HUES48 (cell line): ENCODE data around the gene GNE.
A peak's percentile ranks its signal among the peaks of the same experiment; 100 is the strongest.
"Not testable (repeated sequence)": the region's sequence is repeated elsewhere in the genome, so short reads cannot be mapped to it uniquely, and the experiment has no call there.

Experiments
- H3K27ac ChIP-seq: one replicate; pipeline ENCODE4 v1.7.0; 2013; ENCODE audit warnings: low read depth, low read length, inconsistent platforms
- H3K27me3 ChIP-seq: 2 replicates; pipeline ENCODE4 v1.6.1; 2013; ENCODE audit warnings: mild to moderate bottlenecking, low read length; ENCODE audit not compliant: control insufficient read depth, insufficient read depth
- H3K36me3 ChIP-seq: 2 replicates; pipeline ENCODE4 v1.6.1; 2013; ENCODE audit warnings: low read length; ENCODE audit not compliant: control insufficient read depth, insufficient read depth
- H3K4me1 ChIP-seq: 2 replicates; pipeline ENCODE4 v1.6.1; 2013; ENCODE audit warnings: mild to moderate bottlenecking, low read length; ENCODE audit not compliant: control insufficient read depth, insufficient read depth
- H3K4me3 ChIP-seq: 2 replicates; pipeline ENCODE4 v1.5.1; 2013; ENCODE audit warnings: mild to moderate bottlenecking, low read depth, low read length
- H3K9ac ChIP-seq: 2 replicates; pipeline ENCODE4 v1.6.1; 2013; ENCODE audit warnings: mild to moderate bottlenecking, low read depth, low read length, moderate library complexity
- H3K9me3 ChIP-seq: 2 replicates; pipeline ENCODE4 v1.6.1; 2013; ENCODE audit warnings: low read length; ENCODE audit not compliant: control insufficient read depth, insufficient read depth

GNE gene

GRCh38 chr9:36268007-36268427, 9.8 kb upstream of the GNE start:
- H3K27me3 ChIP-seq: no peaks in the 10 kb centered on the region
- H3K4me3 ChIP-seq: no peak overlapping the region
- H3K36me3 ChIP-seq: no peaks in the 10 kb centered on the region
- H3K4me1 ChIP-seq: no peaks in the 10 kb centered on the region
- H3K9me3 ChIP-seq: no peaks in the 10 kb centered on the region
- H3K27ac ChIP-seq: no peak overlapping the region
- H3K9ac ChIP-seq: no peak overlapping the region

- H3K36me3 ChIP-seq: no peaks in the 10 kb centered on the region
- H3K4me1 ChIP-seq: no peaks in the 10 kb centered on the region
- no peaks in the 10 kb centered on the region for H3K9me3 ChIP-seq
- no peak overlapping the region for H3K9ac ChIP-seq
- no peaks in the 10 kb centered on the region for H3K27me3 ChIP-seq
- H3K4me3 ChIP-seq: no peak overlapping the region
- no peak overlapping the region for H3K27ac ChIP-seq
Measured at GRCh38 chr9:36264896-36265295, 6.6 kb upstream of the GNE start.

GRCh38 chr9:36263683-36264082, 5.4 kb upstream of the GNE start:
- no peaks in the 10 kb centered on the region for H3K4me1 ChIP-seq
- no peaks in the 10 kb centered on the region for H3K27me3 ChIP-seq
- H3K9me3 ChIP-seq: no peaks in the 10 kb centered on the region
- H3K36me3 ChIP-seq: no peaks in the 10 kb centered on the region
- H3K9ac ChIP-seq: no peak overlapping the region
- H3K4me3 ChIP-seq: no peak overlapping the region
- H3K27ac ChIP-seq: no peak overlapping the region

GRCh38 chr9:36258996-36259533, 817 bp upstream of the GNE start:
- no peaks in the 10 kb centered on the region for H3K36me3 ChIP-seq
- peak overlapping the region; percentile 82 for H3K4me3 ChIP-seq
- H3K9ac ChIP-seq: no peak overlapping the region

GRCh38 chr9:36251428-36251827, 6.8 kb downstream of the GNE start:
- Histone ChIP-seq H3K27ac (no peak overlapping the region), H3K9me3 (no peaks in the 10 kb centered on the region), H3K27me3 (no peaks in the 10 kb centered on the region), H3K9ac (no peak overlapping the region), H3K4me1 (no peaks in the 10 kb centered on the region), H3K36me3 (no peaks in the 10 kb centered on the region), H3K4me3 (no peak overlapping the region)

More at GRCh38 chr9:36258996-36259533, 817 bp upstream of the GNE start:
- H3K9me3 ChIP-seq: no peaks in the 10 kb centered on the region
- no peak overlapping the region for H3K27ac ChIP-seq
- H3K4me1 ChIP-seq: no peaks in the 10 kb centered on the region
- H3K27me3 ChIP-seq: no peaks in the 10 kb centered on the region

GRCh38 chr9:36250079-36250478, 8.2 kb downstream of the GNE start:
- Histone ChIP-seq H3K9ac (no peak overlapping the region), H3K27me3 (no peaks in the 10 kb centered on the region), H3K27ac (no peak overlapping the region), H3K36me3 (peaks cover 9% of the 10 kb centered on the region), H3K4me3 (no peak overlapping the region), H3K4me1 (no peaks in the 10 kb centered on the region), H3K9me3 (no peaks in the 10 kb centered on the region)

- H3K36me3 ChIP-seq: peaks cover 12% of the 10 kb centered on the region
- no peaks in the 10 kb centered on the region for H3K9me3 ChIP-seq
- H3K27me3 ChIP-seq: no peaks in the 10 kb centered on the region
- H3K9ac ChIP-seq: no peak overlapping the region
- H3K4me1 ChIP-seq: no peaks in the 10 kb centered on the region
- H3K27ac ChIP-seq: no peak overlapping the region
- H3K4me3 ChIP-seq: no peak overlapping the region
Measured at GRCh38 chr9:36249189-36249588, 9.1 kb downstream of the GNE start.

- peaks cover 15% of the 10 kb centered on the region for H3K36me3 ChIP-seq
- not testable (repeated sequence) for H3K4me3 ChIP-seq, H3K27me3 ChIP-seq, H3K27ac ChIP-seq, H3K9ac ChIP-seq, H3K9me3 ChIP-seq, H3K4me1 ChIP-seq
Measured at GRCh38 chr9:36248061-36248460, 10.2 kb downstream of the GNE start.

GRCh38 chr9:36247356-36247755, 10.9 kb downstream of the GNE start:
- H3K36me3 ChIP-seq: peaks cover 15% of the 10 kb centered on the region
- H3K4me1 ChIP-seq: no peaks in the 10 kb centered on the region
- H3K4me3 ChIP-seq: no peak overlapping the region
- H3K9me3 ChIP-seq: no peaks in the 10 kb centered on the region
- no peaks in the 10 kb centered on the region for H3K27me3 ChIP-seq
- no peak overlapping the region for H3K27ac ChIP-seq
- no peak overlapping the region for H3K9ac ChIP-seq

GRCh38 chr9:36245906-36246305, 12.3 kb downstream of the GNE start:
- no peak overlapping the region for H3K4me3 ChIP-seq
- H3K27ac ChIP-seq: no peak overlapping the region
- H3K4me1 ChIP-seq: no peaks in the 10 kb centered on the region
- peaks cover 15% of the 10 kb centered on the region for H3K36me3 ChIP-seq
- H3K9me3 ChIP-seq: no peaks in the 10 kb centered on the region
- H3K27me3 ChIP-seq: no peaks in the 10 kb centered on the region
- H3K9ac ChIP-seq: no peak overlapping the region

- not testable (repeated sequence) for H3K27ac ChIP-seq, H3K4me1 ChIP-seq, H3K27me3 ChIP-seq, H3K9ac ChIP-seq, H3K4me3 ChIP-seq, H3K9me3 ChIP-seq
- H3K36me3 ChIP-seq: peaks cover 11% of the 10 kb centered on the region
Measured at GRCh38 chr9:36239675-36240074, 18.6 kb downstream of the GNE start.

GRCh38 chr9:36239205-36239604, 19.0 kb downstream of the GNE start:
- not testable (repeated sequence) for H3K27me3 ChIP-seq, H3K9ac ChIP-seq, H3K27ac ChIP-seq, H3K4me3 ChIP-seq, H3K4me1 ChIP-seq, H3K9me3 ChIP-seq
- H3K36me3 ChIP-seq: peaks cover 11% of the 10 kb centered on the region
